K562 (cell line): Measurements from ENCODE around the gene KLF4. TPM values are rescaled to one million over a fixed set of nuclear protein-coding genes. Genes with fewer than 3 reads are reported as not detected.

Experiments used
- ATAC-seq: fragments of 200-7000 bp; cut with Tn5 transposase; 3 replicates; pipeline ENCODE4 v1.9.1; 2020; ENCODE audit warnings: moderate library complexity
- BruUV-seq: library from RNA; stranded (reverse); fragments of 400-500 nt; replicated peaks from 2 replicates; lab custom pipeline; 2021; lab: Mats Ljungman, UMichigan
- CTCF ChIA-PET: fragments of 300-600 bp; formaldehyde crosslinking; extraction: SDS; loops from one replicate; lab custom pipeline; 2021; ENCODE audit warnings: low intra/inter-chr PET ratio; lab: Yijun Ruan, JAX
- POLR2A ChIA-PET: fragments of 300-600, 350-650 bp; sonication (Branson Sonifier 250); formaldehyde crosslinking; extraction: SDS; loops from one replicate; lab custom pipeline; 2021; ENCODE audit warnings: antibody characterized with exemption, inconsistent platforms; lab: Yijun Ruan, JAX
- DNase-seq, 4 experiments: peaks; one replicate each; pipeline versions ENCODE4 v3.0.0 to v3.0.0-alpha.2; 2011 to 2018; ENCODE audit warnings: low spot score in 3 of 4, mixed read lengths in 3 of 4; ENCODE audit errors: extremely low read depth in 1 of 4
- FAIRE-seq: peaks from 2 replicates; lab custom pipeline; 2011; peaks lifted over from hg19 to GRCh38; lab: Jason Lieb, UNC
- H2AFZ ChIP-seq: 2 replicates; pipeline ENCODE4 v1.6.0; 2011; ENCODE audit warnings: low read depth, low read length, control low read depth, inconsistent platforms
- H3K27ac ChIP-seq: fragments of 200-600 bp; 3 replicates; pipeline ENCODE4 v1.8.0; 2011; ENCODE audit warnings: low read depth, mild to moderate bottlenecking, control low read depth, inconsistent platforms, low read length, moderate library complexity, mixed read lengths; ENCODE audit errors: extremely low read depth
- H3K27me3 ChIP-seq, 2 experiments: fragments of 300-600 bp in 1 of 2; 2 replicates in 1 of 2; 3 replicates in 1 of 2; pipeline versions ENCODE4 v1.6.0 to v1.8.0; 2011; ENCODE audit warnings: inconsistent platforms in 2 of 2, low read length in 2 of 2, mild to moderate bottlenecking in 1 of 2, mixed read lengths in 1 of 2, moderate library complexity in 1 of 2; ENCODE audit not compliant: control insufficient read depth in 2 of 2, insufficient read depth in 2 of 2
- H3K36me3 ChIP-seq: fragments of 300-600 bp; 3 replicates; pipeline ENCODE4 v1.8.0; 2011; ENCODE audit warnings: mild to moderate bottlenecking, low read length, inconsistent platforms; ENCODE audit not compliant: control insufficient read depth, insufficient read depth
- H3K4me1 ChIP-seq, 2 experiments: fragments of 200-600 bp in 1 of 2; replicated peaks in 1 of 2; 2 replicates in 1 of 2; 3 replicates in 1 of 2; pipeline versions ENCODE4 v1.5.1 to v1.8.0; 2011; ENCODE audit warnings: inconsistent platforms in 2 of 2, low read length in 2 of 2, mild to moderate bottlenecking in 1 of 2, mixed read lengths in 1 of 2, moderate library complexity in 1 of 2; ENCODE audit not compliant: control insufficient read depth in 2 of 2, insufficient read depth in 2 of 2
- H3K4me2 ChIP-seq: 2 replicates; pipeline ENCODE4 v1.6.1; 2011; ENCODE audit warnings: low read length, control low read depth, inconsistent platforms, mixed read lengths; ENCODE audit not compliant: insufficient read depth
- H3K4me3 ChIP-seq: fragments of 200-600 bp; sonication (generic), shearing (Covaris generic); 2 replicates; pipeline ENCODE4 v1.5.1; 2016; ENCODE audit warnings: control low read depth, inconsistent platforms
- H3K79me2 ChIP-seq: fragments of 200-600 bp; 3 replicates; pipeline ENCODE4 v1.8.0; 2011; ENCODE audit warnings: low read length, inconsistent platforms; ENCODE audit not compliant: control insufficient read depth, insufficient read depth
- H3K9ac ChIP-seq, 2 experiments: 2 replicates each; pipeline versions ENCODE4 v1.6.0 to v1.6.1; 2011; ENCODE audit warnings: low read depth in 2 of 2, low read length in 2 of 2, control low read depth in 1 of 2, inconsistent platforms in 1 of 2, mild to moderate bottlenecking in 1 of 2, mixed read lengths in 1 of 2; ENCODE audit not compliant: insufficient read depth in 1 of 2
- H3K9me1 ChIP-seq: one replicate; pipeline ENCODE4 v1.6.0; 2011; ENCODE audit warnings: inconsistent platforms, mild to moderate bottlenecking, low read length, moderate library complexity; ENCODE audit not compliant: control insufficient read depth, insufficient read depth
- H3K9me3 ChIP-seq: replicated peaks from 2 replicates; pipeline ENCODE4 v1.5.1; 2011; ENCODE audit warnings: low read depth, low read length, inconsistent platforms; ENCODE audit not compliant: control insufficient read depth, insufficient read depth
- H4K20me1 ChIP-seq: replicated peaks from 2 replicates; pipeline ENCODE4 v1.6.1; 2011; ENCODE audit warnings: low read length, inconsistent platforms, mixed read lengths; ENCODE audit not compliant: control insufficient read depth, insufficient read depth
- ARID4B ChIP-seq: sonication (generic); formaldehyde crosslinking; IDR thresholded peaks from 2 replicates; pipeline ENCODE4 v1.8.0; 2022; ENCODE audit warnings: mild to moderate bottlenecking, missing genetic modification reagents
- ARNT ChIP-seq, 2 experiments: fragments of 450-650 bp; IDR thresholded peaks; 2 replicates each; pipeline ENCODE4 v1.6.1; 2016; ENCODE audit warnings: mild to moderate bottlenecking in 1 of 2
- ETS2 ChIP-seq: IDR thresholded peaks from 2 replicates; pipeline ENCODE4 v1.6.1; 2016; ENCODE audit warnings: borderline replicate concordance, missing genetic modification characterization, mild to moderate bottlenecking, moderate library complexity, missing compliant biosample characterization; ENCODE audit not compliant: poor library complexity, severe bottlenecking
- FOSL1 ChIP-seq: fragments of 200-800 bp; sonication (Bioruptor generic); conservative IDR thresholded peaks from 2 replicates; pipeline ENCODE4 v1.6.1; 2016; ENCODE audit warnings: missing genetic modification characterization, missing compliant biosample characterization
- FOXP1 ChIP-seq: sonication (generic); formaldehyde crosslinking; IDR thresholded peaks from 2 replicates; pipeline ENCODE4 v1.8.0; 2022; ENCODE audit warnings: mild to moderate bottlenecking, missing genetic modification reagents
- ID3 ChIP-seq, 2 experiments: fragments of 250-450 bp in 1 of 2; fragments of 450-650 bp in 1 of 2; sonication (Bioruptor Pico) in 1 of 2; IDR thresholded peaks; 2 replicates each; pipeline versions ENCODE4 v1.6.1 to v1.8.0; 2016 to 2021; ENCODE audit warnings: mild to moderate bottlenecking in 2 of 2, moderate library complexity in 2 of 2, missing compliant biosample characterization in 1 of 2, missing genetic modification characterization in 1 of 2
- JUNB ChIP-seq: fragments of 450-650 bp; formaldehyde crosslinking; conservative IDR thresholded peaks from 2 replicates; pipeline ENCODE4 v1.4.0; 2020; ENCODE audit warnings: mild to moderate bottlenecking
- PML ChIP-seq: IDR thresholded peaks from 2 replicates; pipeline ENCODE4 v1.6.1; 2012; ENCODE audit warnings: low read length, inconsistent platforms
- TCF7L2 ChIP-seq: fragments of 150-350 bp; IDR thresholded peaks from 2 replicates; pipeline ENCODE4 v1.6.1; 2016; ENCODE audit warnings: low read depth, mild to moderate bottlenecking, low read length, moderate library complexity
- TRIM28 ChIP-seq: fragments of 450-650 bp; IDR thresholded peaks from 2 replicates; pipeline ENCODE4 v1.6.1; 2017
- ZFP36 ChIP-seq: fragments of 150-350 bp; IDR thresholded peaks from 2 replicates; pipeline ENCODE4 v1.6.1; 2018; ENCODE audit warnings: low read length, low read depth; ENCODE audit not compliant: partially characterized antibody
- ZNF24 ChIP-seq: fragments of 450-650 bp; IDR thresholded peaks from 2 replicates; pipeline ENCODE4 v1.6.1; 2016
- ZNF668 ChIP-seq: fragments of 250-450 bp; sonication (Bioruptor Pico); IDR thresholded peaks from 2 replicates; pipeline ENCODE4 v1.8.0; 2022; ENCODE audit warnings: mild to moderate bottlenecking, inconsistent platforms
- ZZZ3 ChIP-seq: fragments of 450-650 bp; IDR thresholded peaks from 2 replicates; pipeline ENCODE4 v1.6.1; 2016; ENCODE audit warnings: antibody characterized with exemption, mild to moderate bottlenecking, moderate library complexity
- WGBS: fragments of 100-300 bp; shearing (Covaris generic); methylation state at CpG from one replicate; pipeline ENCODE4 v1.1.6; 2016; ENCODE audit warnings: low coverage, mixed read lengths; ENCODE audit not compliant: insufficient coverage; ENCODE audit errors: missing lambda C conversion rate; 5-methylcytosine and 5-hydroxymethylcytosine counted together
- in situ Hi-C: fragments of 300-500 bp; cut with MboI; formaldehyde crosslinking; loops from 4 replicates; pipeline ENCODE4 v1.15.0; 2018; ENCODE audit warnings: inconsistent platforms, mixed read lengths
- intact Hi-C: fragments of 100-400 bp; cut with micrococcal nuclease; formaldehyde crosslinking; loops from 2 replicates; pipeline ENCODE4 v1.14.2; 2022
- polyA plus RNA-seq, 8 experiments: library from polyadenylated mRNA; depleted of rRNA in 4 of 8; stranded (reverse) in 5 of 8; unstranded in 3 of 8; fragments of >200 nt; fragmentation: Nextera tagmentation in 2 of 8; fragmentation: Illumina TruSeq in 1 of 8; extraction: Ambion mirVana in 2 of 8; extraction: Trizol in 1 of 8; gene quantifications; 2 replicates each; pipeline versions ENCODE4 v1.2.1 to v1.2.3, GENCODE V29; 2011 to 2014; ENCODE audit warnings: inconsistent platforms in 1 of 8, missing spikeins in 1 of 8
- total RNA-seq, 7 experiments: library from RNA; depleted of rRNA in 6 of 7; stranded (reverse); fragments of >200 nt in 6 of 7; fragmentation: Illumina TruSeq in 2 of 7; extraction: Trizol in 2 of 7; gene quantifications; 2 replicates each; pipeline versions ENCODE4 v1.2.1 to v1.2.3, GENCODE V29; 2011 to 2021; ENCODE audit warnings: low replicate concordance in 1 of 7

The KLF4 gene
- total and polyA plus RNA-seq, 9 of the 15 experiments (the other 6 are each of a cell fraction or from before 2014, with no cell fraction given), result 0.04 to 0.95 (median 0.22) TPM

- no peak overlapping the region for H3K4me2 ChIP-seq
- H3K9me1 ChIP-seq, result no peaks in the 10 kb centered on the region
- peaks cover 0 to 8% of the 10 kb centered on the region in 2 experiments; a peak in 1 of 5 replicates for H3K4me1 ChIP-seq
- no peak overlapping the region for H3K27ac ChIP-seq
- TF ChIP-seq TRIM28 (no peak), ARNT (IDR thresholded peaks at IDR 0.05) (no peak), ZNF668 (no peak), JUNB (CRISPR knock-in tag) (no peak), ZNF24 (no peak), TCF7L2 (no peak), PML (no peak), ETS2 (no peak), ARID4B (no peak), ZFP36 (no peak), FOXP1 (CRISPR knock-in tag) (no peak), ID3 (CRISPR knock-in tag; IDR thresholded peaks at IDR 0.05) (no peak), ID3 (tag; IDR thresholded peaks at IDR 0.05) (no peak), ZZZ3 (no peak), FOSL1 (no peak)
- H3K4me3 ChIP-seq, result no peak overlapping the region
- peaks cover 13 to 28% of the 10 kb centered on the region in 2 experiments; a peak in 4 of 5 replicates for H3K27me3 ChIP-seq
- in situ Hi-C loops (no loop called here), intact Hi-C loops (no loop called here)
- POLR2A ChIA-PET, result no interaction called here
- no peaks in the 10 kb centered on the region for H3K9me3 ChIP-seq
- ATAC-seq (no peak), FAIRE-seq (no peak), DNase-seq (no peak)
- no TSS peak for BruUV-seq
- no peak overlapping the region for H3K9ac ChIP-seq
- CTCF ChIA-PET, result no interaction called here
- H4K20me1 ChIP-seq, result no peaks in the 10 kb centered on the region
- H3K79me2 ChIP-seq, result no peaks in the 10 kb centered on the region
- 0% methylated on average over 2 of the region's 2 CpGs for WGBS
- H2AFZ ChIP-seq, result no peak overlapping the region
- no peaks in the 10 kb centered on the region for H3K36me3 ChIP-seq
Observed at GRCh38 chr9:107466826-107467225, 22.7 kb downstream of the KLF4 start.
